SKM-1 (cell line): Measurements from ENCODE around the gene SYT15.

Experiments used
- DNase-seq: peaks from one replicate; lab custom pipeline; 2025; ENCODE audit not compliant: unreplicated experiment; lab: John Stamatoyannopoulos, UW

SYT15 gene

GRCh38 chr10:46544989-46545791 is 33.7 kb upstream of the SYT15 start:
- DNase-seq = peak; percentile 16

GRCh38 chr10:46545861-46546590 is 32.9 kb upstream of the SYT15 start:
- DNase-seq = no peak

DNA sequence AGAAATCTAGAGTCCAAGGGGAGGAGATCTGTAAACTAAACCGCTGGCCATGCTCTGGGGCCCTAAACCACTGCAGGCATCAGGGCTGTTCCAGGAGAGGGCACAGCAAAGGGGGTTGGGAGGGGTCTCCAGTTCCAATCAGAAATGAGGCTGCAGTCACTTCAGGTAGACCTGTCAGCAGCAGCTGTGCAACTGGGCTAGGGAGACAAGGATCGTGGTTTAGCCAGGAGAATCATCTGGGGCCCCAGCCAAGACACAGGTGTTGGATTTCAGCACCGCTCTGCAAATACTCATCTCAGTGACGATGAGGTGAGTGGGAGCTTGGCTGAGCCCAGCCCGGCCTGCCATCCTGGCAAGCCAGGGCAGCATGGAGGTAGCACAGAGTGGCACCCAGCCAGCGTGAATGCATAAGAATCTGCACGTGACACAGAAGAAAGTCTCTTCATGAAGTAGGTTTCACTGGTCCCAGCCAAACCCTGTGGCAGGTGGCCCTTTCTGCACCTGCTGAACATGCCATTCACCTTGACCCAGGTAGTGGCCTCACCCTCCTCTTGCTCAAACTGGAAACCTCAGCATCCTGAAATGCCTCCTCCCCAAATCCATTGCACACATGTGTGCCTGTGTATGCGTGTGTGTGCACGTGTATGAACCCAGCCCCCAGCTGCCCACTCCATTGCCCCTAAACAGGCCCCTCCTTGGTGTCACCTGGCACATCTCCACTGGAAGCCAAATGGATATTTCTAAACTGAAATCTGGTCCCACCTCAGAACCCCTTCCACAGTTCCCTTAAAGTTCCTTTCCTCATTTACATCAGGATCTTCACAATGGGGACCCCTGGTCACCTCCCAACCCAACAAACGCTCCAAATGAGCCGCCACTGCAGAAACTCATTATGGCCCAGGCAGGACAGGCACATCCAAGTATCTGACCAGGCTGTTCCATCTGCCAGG is 32.1 kb upstream of the SYT15 start:
- DNase-seq = no peak

GRCh38 chr10:46547541-46548497 is 31.1 kb upstream of the SYT15 start:
- DNase-seq = no peak

DNA sequence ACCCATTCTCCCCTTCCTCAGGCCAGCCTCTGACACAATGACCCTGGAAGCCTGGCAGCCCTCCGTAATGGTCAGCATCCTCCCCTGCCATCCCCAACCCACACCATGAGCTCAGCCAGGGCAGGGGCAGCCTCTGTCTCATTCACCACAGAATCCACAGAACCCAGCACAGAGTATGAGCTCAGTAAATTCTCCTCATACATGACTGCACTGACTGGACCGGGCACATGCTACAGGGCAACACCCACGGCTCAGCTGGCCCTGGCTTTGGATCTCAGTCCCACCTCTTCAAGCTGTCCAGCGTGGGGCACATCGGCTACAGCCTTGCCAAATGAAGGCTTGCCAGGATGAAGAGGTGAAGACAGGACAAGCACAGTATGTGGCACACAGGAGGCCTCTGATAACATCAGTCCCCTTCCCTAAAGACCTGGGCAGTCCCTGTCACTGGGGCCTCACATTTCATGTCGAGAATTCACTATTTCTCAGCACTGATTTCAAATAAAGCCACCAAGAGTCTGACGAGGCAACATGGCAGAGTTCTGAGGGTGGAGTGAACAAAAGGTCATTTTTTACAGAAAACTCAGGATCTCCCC is 30.3 kb upstream of the SYT15 start:
- no peak for DNase-seq

GRCh38 chr10:46549171-46550075 is 29.5 kb upstream of the SYT15 start:
- DNase-seq = no peak

GRCh38 chr10:46550076-46550790 is 28.7 kb upstream of the SYT15 start:
- no peak for DNase-seq

DNA sequence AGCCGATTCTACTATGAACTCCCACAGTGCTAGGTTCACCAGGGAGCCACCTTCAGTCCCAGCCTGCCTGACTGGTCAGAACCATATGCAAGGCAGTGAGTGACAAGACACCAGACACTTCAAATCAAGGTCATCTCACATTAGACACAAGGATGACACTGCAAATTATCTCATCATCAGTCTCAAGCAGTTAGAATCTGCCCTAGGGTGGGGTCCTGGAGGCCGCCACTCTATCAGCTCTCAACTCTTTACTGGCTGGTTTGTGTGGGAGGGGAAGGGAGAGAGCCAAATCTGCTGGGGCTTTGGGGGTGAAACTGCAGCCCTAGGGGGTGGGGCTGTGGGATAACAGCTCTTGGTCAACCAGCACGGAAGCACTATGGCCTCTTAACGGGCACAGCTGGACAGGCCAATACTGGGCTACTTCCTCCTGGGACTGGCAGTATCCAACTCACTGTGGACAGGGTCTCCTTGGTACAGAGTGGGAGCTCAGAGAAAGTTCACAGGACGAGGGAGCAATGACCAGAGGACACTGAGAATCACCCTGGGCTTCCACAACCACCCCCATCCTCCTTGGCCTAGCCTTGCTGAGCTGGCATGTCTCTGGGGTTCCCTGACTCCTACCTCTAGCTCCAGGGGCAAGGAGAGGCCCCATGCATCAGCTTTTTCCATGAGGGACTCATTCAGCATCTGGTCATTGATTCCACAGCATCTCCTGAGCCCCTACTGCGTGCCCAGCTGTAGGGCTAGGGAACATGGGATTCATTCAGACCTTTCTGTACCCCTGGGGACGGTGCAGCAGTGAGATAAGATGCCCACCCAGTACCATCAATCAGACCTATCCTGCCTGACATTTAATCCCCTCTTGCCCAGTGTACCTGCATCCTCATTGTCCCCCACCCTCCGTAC is 27.9 kb upstream of the SYT15 start:
- no peak for DNase-seq

DNA sequence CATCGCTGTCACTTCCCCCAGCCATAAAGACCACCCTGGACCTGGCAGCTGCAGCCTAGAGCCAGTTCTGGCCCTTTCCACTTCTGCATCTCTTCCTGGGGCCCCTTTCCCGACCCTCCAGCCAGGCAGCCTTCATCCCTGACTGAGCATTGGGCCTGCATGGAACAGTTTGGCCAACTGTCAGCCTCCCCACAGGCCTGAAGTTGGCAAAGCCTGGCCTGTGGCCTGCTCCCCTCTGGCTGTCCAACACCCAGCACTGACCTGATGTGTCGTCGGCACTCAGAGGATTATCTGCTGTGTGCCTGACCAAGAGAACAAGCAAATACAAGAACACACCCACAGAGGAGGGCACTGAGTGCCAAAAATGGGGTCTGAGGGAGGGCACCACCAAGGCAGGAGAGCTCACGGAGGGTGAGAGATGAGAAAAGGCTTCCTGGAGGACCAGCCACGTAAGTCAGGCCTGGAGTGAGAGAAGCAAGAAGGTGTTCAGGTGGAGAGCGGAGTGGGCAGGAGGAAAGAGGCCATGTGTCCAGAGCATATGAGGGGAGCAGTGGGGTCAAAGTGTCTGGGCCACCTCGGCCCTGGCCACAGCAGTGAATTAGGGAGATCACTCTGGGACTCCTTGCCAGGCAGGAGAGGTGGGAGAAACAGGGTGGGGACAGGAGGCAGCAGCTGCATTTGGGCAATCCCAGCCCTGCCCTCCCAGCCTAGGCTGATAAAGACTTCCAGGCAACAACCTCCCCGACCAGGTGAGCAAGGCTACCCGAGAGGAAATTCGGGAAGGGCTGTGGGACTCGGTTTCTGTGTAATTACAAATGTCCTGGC is 27.0 kb upstream of the SYT15 start:
- DNase-seq = no peak

GRCh38 chr10:46552526-46553237 is 26.2 kb upstream of the SYT15 start:
- DNase-seq = no peak

DNA sequence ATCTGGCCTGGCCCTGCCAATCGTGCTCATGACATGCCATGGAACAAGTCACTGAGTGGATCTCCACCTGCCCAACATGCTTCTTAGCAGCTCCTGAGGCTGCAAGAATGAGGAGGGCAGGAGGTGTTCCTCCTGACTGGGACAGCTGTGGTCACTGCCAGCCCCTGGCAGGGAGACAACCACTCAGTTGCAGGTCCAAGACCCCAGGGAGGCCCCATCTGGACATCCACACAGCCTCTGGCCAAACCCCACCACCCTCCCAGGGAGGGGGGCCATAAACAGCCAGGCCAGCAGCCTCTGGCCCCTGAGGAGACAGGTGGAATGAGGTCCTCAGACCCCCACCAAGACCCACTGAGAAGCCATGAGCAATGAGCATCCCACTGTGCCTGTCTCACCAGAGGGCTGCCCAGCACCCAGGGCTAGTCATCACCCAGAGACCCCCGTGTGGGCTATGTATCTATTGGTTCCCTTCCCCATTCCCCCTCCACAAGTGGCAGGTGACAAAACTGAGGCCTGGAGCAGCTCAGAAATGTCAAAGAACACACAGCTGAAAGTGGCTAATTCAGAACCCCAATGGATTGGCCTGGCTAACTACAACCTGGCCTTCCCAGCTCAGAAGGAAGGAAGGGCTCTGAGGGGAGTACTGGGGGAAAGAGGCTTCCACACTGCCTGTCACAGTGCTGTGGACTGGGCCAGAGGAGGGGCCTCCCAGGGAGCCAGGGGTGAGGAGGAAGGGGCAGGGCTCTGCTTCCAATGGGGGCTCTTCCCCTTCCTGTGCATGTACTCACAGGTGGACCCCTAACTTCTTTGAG is 25.5 kb upstream of the SYT15 start:
- no peak for DNase-seq

- no peak for DNase-seq
Observed at GRCh38 chr10:46554166-46554781, 24.7 kb upstream of the SYT15 start.

GRCh38 chr10:46555366-46555712 is 23.6 kb upstream of the SYT15 start:
- DNase-seq = no peak

- DNase-seq = no peak
Observed at GRCh38 chr10:46555713-46556514, 23.0 kb upstream of the SYT15 start.
